B cell (primary cell): ENCODE measurements around the gene CAVIN1. TPM values are rescaled to one million over a fixed set of nuclear protein-coding genes. Genes with fewer than 3 reads are reported as not detected.

Experiments used
- ATAC-seq: fragments of 200-7000 bp; cut with Tn5 transposase; one replicate; pipeline ENCODE4 v1.10.0; 2021; ENCODE audit warnings: low read depth, mild to moderate bottlenecking, moderate number of reproducible peaks, moderate library complexity
- CTCF ChIA-PET: fragments of 350-600 bp; sonication (Branson Sonifier 250); formaldehyde crosslinking; loops from one replicate; lab custom pipeline; 2021; ENCODE audit warnings: antibody characterized with exemption, inconsistent platforms; lab: Charles Lee
- POLR2A ChIA-PET: fragments of 350-600 bp; sonication (Branson Sonifier 250); formaldehyde crosslinking; loops from one replicate; lab custom pipeline; 2021; ENCODE audit warnings: antibody characterized with exemption; lab: Charles Lee
- DNase-seq: peaks from one replicate; pipeline ENCODE4 v3.0.0; 2013
- H2AFZ ChIP-seq: 2 replicates; pipeline ENCODE4 v1.6.1; 2012; ENCODE audit warnings: mild to moderate bottlenecking, low read depth, low read length; ENCODE audit not compliant: insufficient read depth, poor library complexity, severe bottlenecking
- H3K27ac ChIP-seq, 2 donors: 1 replicate in 1 of 2; 2 replicates in 1 of 2; pipeline ENCODE4 v1.5.1; 2012 to 2013; ENCODE audit warnings: low read length in 2 of 2, mild to moderate bottlenecking in 2 of 2, moderate library complexity in 1 of 2
- H3K27me3 ChIP-seq, 4 experiments: fragments of 200-600 bp in 1 of 4; sonication (generic) in 1 of 4; replicated peaks in 1 of 4; 1 replicate in 2 of 4; 2 replicates in 2 of 4; pipeline versions ENCODE4 v1.6.1 to v1.7.0; 2013 to 2016; ENCODE audit warnings: low read length in 3 of 4, mild to moderate bottlenecking in 2 of 4, mixed read lengths in 1 of 4, moderate library complexity in 1 of 4; ENCODE audit not compliant: insufficient read depth in 4 of 4, control insufficient read depth in 3 of 4; ENCODE audit errors: control extremely low read depth in 1 of 4
- H3K36me3 ChIP-seq, 2 experiments: replicated peaks in 1 of 2; 1 replicate in 1 of 2; 2 replicates in 1 of 2; pipeline versions ENCODE4 v1.6.1 to v1.7.1; 2013; ENCODE audit warnings: low read length in 1 of 2; ENCODE audit not compliant: insufficient read depth in 2 of 2, control insufficient read depth in 1 of 2; ENCODE audit errors: control extremely low read depth in 1 of 2, extremely low read depth in 1 of 2
- H3K4me1 ChIP-seq, 2 donors: fragments of 200-600 bp in 1 of 2; sonication (generic) in 1 of 2; 1 replicate in 1 of 2; 2 replicates in 1 of 2; pipeline versions ENCODE4 v1.5.1 to v1.6.1; 2013 to 2017; ENCODE audit warnings: low read length in 2 of 2; ENCODE audit not compliant: control insufficient read depth in 2 of 2, insufficient read depth in 2 of 2
- H3K4me2 ChIP-seq: replicated peaks from 2 replicates; pipeline ENCODE3; 2012; ENCODE audit warnings: mild to moderate bottlenecking, low read depth, low read length; ENCODE audit not compliant: poor library complexity, severe bottlenecking
- H3K4me3 ChIP-seq, 5 experiments: fragments of 200-600 bp in 1 of 5; sonication (generic) in 1 of 5; 1 replicate in 3 of 5; 2 replicates in 2 of 5; pipeline versions ENCODE4 v1.5.1 to v1.7.0; 2011 to 2016; ENCODE audit warnings: low read length in 4 of 5, mild to moderate bottlenecking in 4 of 5, low read depth in 2 of 5, control low read depth in 1 of 5, moderate library complexity in 1 of 5; ENCODE audit not compliant: insufficient read depth in 1 of 5; ENCODE audit errors: control extremely low read depth in 1 of 5, extremely low read depth in 1 of 5
- H3K79me2 ChIP-seq: fragments of 200-600 bp; sonication (generic); one replicate; pipeline ENCODE4 v1.6.0; 2016; ENCODE audit warnings: low read length; ENCODE audit not compliant: control insufficient read depth, insufficient read depth
- H3K9ac ChIP-seq: fragments of 200-600 bp; sonication (generic); 2 replicates; pipeline ENCODE4 v1.6.1; 2017; ENCODE audit warnings: mild to moderate bottlenecking, low read length, moderate library complexity
- H3K9me3 ChIP-seq, 3 donors: one replicate each; pipeline versions ENCODE4 v1.6.1 to v1.7.1; 2013; ENCODE audit warnings: low read length in 2 of 3; ENCODE audit not compliant: control insufficient read depth in 2 of 3, insufficient read depth in 1 of 3; ENCODE audit errors: control extremely low read depth in 1 of 3
- H4K20me1 ChIP-seq: 2 replicates; pipeline ENCODE4 v1.6.0; 2012; ENCODE audit warnings: mild to moderate bottlenecking, low read length; ENCODE audit not compliant: insufficient read depth, control insufficient read depth, poor library complexity, severe bottlenecking
- H3K27ac Mint-ChIP-seq: one replicate; pipeline ENCODE4 v1.8.0; 2021; ENCODE audit warnings: mixed read lengths
- H3K27me3 Mint-ChIP-seq: one replicate; pipeline ENCODE4 v1.8.0; 2021; ENCODE audit warnings: mixed read lengths
- H3K4me1 Mint-ChIP-seq: one replicate; pipeline ENCODE4 v1.8.0; 2021; ENCODE audit warnings: mixed read lengths
- H3K4me3 Mint-ChIP-seq: one replicate; pipeline ENCODE4 v1.8.0; 2021; ENCODE audit warnings: mixed read lengths
- H3K9me3 Mint-ChIP-seq: one replicate; pipeline ENCODE4 v1.8.0; 2022; ENCODE audit warnings: mixed read lengths; ENCODE audit not compliant: insufficient read depth
- CTCF ChIP-seq: fragments of 200-600 bp; IDR thresholded peaks from one replicate; pipeline ENCODE4 v1.8.0; 2022; ENCODE audit warnings: antibody characterized with exemption, mild to moderate bottlenecking
- EZH2 ChIP-seq: IDR thresholded peaks from 2 replicates; pipeline ENCODE4 v1.6.1; 2012; ENCODE audit warnings: borderline replicate concordance, low read depth, mild to moderate bottlenecking, moderate library complexity, low read length; ENCODE audit not compliant: insufficient read depth, poor library complexity, severe bottlenecking
- WGBS: methylation state at CpG from one replicate; pipeline ENCODE4 v1.1.5; 2013; ENCODE audit warnings: missing lambda C conversion rate; ENCODE audit not compliant: insufficient coverage; 5-methylcytosine and 5-hydroxymethylcytosine counted together
- intact Hi-C: fragments of 100-400 bp; cut with micrococcal nuclease; formaldehyde crosslinking; loops from one replicate; pipeline ENCODE4 v1.10.0; 2022
- polyA plus RNA-seq: library from polyadenylated mRNA; depleted of rRNA; stranded (reverse); fragments of >200 nt; gene quantifications from 2 replicates; pipeline ENCODE4 v1.2.3, GENCODE V29; 2012
- total RNA-seq, 2 donors: library from RNA; stranded (reverse); fragments of 120-200 nt in 1 of 2; gene quantifications; 1 replicate in 1 of 2; 2 replicates in 1 of 2; pipeline versions ENCODE4 v1.2.3 to v1.2.4, GENCODE V29; 2013 to 2022

Gene CAVIN1
- total and polyA plus RNA-seq, 2 donors (not counting 1 experiment from before 2014, with no cell fraction given), result not detected

DNA sequence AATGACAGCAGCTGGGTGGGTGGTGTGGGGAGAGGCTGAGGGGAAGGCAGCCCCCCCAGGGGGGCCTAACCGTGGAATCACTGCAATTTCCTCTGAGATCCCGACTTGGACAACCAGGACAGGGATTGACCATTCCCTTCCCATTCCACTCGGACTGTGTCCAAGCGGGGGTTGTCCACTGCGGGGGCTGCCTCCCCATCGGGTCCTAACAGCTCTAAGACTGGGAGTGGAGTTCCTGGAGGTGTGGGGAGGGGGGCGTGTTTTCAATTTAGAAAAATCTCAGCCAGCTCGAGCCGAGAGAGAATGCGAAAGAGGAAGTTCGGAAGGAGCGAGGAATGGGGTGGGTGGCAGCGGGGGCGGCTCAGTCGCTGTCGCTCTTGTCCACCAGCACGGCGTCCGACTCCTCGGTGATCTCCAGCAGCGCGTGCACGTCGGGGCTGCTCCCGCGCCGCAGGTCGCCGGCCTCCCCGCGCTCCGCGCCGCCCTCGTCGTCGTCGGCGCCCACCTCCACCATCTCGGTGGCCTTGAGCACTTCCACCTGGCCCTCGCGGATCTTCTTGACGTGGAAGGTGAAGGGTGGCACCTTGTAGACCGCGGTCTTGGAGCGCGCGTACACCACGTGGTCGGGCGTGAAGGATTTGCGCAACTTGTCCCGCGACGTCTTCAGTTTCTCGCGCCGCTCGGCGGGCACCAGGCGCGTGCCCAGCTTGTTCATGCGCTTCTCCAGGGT, 18.6 kb downstream of the CAVIN1 start:
- Mint-ChIP-seq H3K9me3 (no peaks in the 10 kb centered on the region), H3K27me3 (no peaks in the 10 kb centered on the region), H3K4me3 (no peak overlapping the region), H3K27ac (no peak overlapping the region), H3K4me1 (peaks cover 13% of the 10 kb centered on the region)
- Histone ChIP-seq H3K79me2 (no peaks in the 10 kb centered on the region), H3K27ac (no peak overlapping the region), H3K4me1 (peaks cover 2 to 16% of the 10 kb centered on the region in 2 donors), H3K9ac (no peak overlapping the region), H2AFZ (no peak overlapping the region), H4K20me1 (no peaks in the 10 kb centered on the region), H3K4me3 (no peak overlapping the region), H3K9me3 (no peaks in the 10 kb centered on the region), H3K27me3 (peaks cover 0 to 10% (median 0%) of the 10 kb centered on the region in 4 experiments), H3K4me2 (no peak overlapping the region), H3K36me3 (no peaks in the 10 kb centered on the region)
- no peak for DNase-seq
- 96% methylated on average over 60 of the region's 63 CpGs for WGBS
- ChIA-PET CTCF (interaction anchor here (1.3 to 10.7 kb wide), 9 partner anchors 11 to 276 kb away, joined by 3 to 546 read pairs (median 9); partner anchors contain the start of genes CAVIN1 and STAT3), POLR2A (no interaction called here)
- no peak for ATAC-seq
- intact Hi-C loops, result loop anchor here (5.0 kb wide), 1 partner anchor 113 kb away; no protein-coding TSS in a partner anchor
- TF ChIP-seq CTCF (no peak), EZH2 (no peak)

GRCh38 chr17:42403150-42403549, 19.9 kb downstream of the CAVIN1 start:
- ATAC-seq (no peak), DNase-seq (peak; percentile 40)
- Histone ChIP-seq H3K79me2 (no peaks in the 10 kb centered on the region), H3K4me3 (no peak overlapping the region), H3K4me2 (no peak overlapping the region), H3K4me1 (peaks cover 2 to 16% of the 10 kb centered on the region in 2 donors), H4K20me1 (no peaks in the 10 kb centered on the region), H3K27me3 (peaks cover 0 to 10% (median 0%) of the 10 kb centered on the region in 4 experiments), H3K36me3 (no peaks in the 10 kb centered on the region), H3K27ac (no peak overlapping the region), H3K9me3 (no peaks in the 10 kb centered on the region), H3K9ac (no peak overlapping the region), H2AFZ (no peak overlapping the region)
- ChIA-PET POLR2A (interaction anchor here (0.5 kb wide), 1 partner anchor 1667 kb away, joined by 3 read pairs; no protein-coding TSS in a partner anchor), CTCF (interaction anchor here (0.5 to 10.7 kb wide), 13 partner anchors 10 to 136 kb away, joined by 3 to 546 read pairs (median 4); partner anchors contain the start of genes CAVIN1 and STAT3)
- intact Hi-C loops, result no loop called here
- Mint-ChIP-seq H3K27me3 (no peaks in the 10 kb centered on the region), H3K9me3 (no peaks in the 10 kb centered on the region), H3K4me3 (no peak overlapping the region), H3K27ac (no peak overlapping the region), H3K4me1 (peaks cover 13% of the 10 kb centered on the region)
- WGBS, result 93% methylated on average over 3 of the region's 6 CpGs
- TF ChIP-seq EZH2 (no peak), CTCF (no peak)
